A673 (cell line): Measurements from ENCODE around the gene TPRKB.

Source experiments
- EZH2 ChIP-seq: fragments of 200-600 bp; sonication (generic); IDR thresholded peaks from 2 replicates; pipeline ENCODE4 v1.6.1; 2017; ENCODE audit warnings: borderline replicate concordance, low read depth, mild to moderate bottlenecking, mixed read lengths, antibody characterized with exemption, low read length; ENCODE audit not compliant: poor library complexity, severe bottlenecking
- TF ChIP-seq, protein P1 (sequence below): fragments of 300-800, 200-600 bp; sonication (generic); conservative IDR thresholded peaks from 2 replicates; pipeline ENCODE4 v1.5.1; 2017; ENCODE audit warnings: low read depth, mild to moderate bottlenecking, antibody characterized with exemption, low read length, moderate library complexity, mixed read lengths

DNA sequence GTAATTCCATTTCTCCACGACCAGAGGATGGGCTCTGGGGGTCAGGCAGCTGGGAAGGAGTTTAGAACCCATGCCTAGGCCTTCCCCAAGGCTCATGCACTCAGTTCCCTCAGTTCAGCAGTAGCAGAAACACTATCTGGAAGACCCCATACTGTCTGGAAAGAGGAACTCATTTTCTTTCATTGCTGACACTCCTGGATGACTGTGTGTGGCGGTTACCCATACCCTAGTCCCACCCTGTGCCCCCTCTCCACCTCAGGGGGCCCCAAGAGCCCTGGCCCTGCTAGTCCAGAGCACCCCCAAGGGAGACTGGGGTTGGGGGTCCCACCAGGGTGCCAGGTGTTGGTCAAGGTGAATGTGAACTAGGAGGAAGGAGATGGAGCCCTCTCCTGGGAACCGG, 29.5 kb downstream of the TPRKB start:
- TF ChIP-seq, protein P1, sequence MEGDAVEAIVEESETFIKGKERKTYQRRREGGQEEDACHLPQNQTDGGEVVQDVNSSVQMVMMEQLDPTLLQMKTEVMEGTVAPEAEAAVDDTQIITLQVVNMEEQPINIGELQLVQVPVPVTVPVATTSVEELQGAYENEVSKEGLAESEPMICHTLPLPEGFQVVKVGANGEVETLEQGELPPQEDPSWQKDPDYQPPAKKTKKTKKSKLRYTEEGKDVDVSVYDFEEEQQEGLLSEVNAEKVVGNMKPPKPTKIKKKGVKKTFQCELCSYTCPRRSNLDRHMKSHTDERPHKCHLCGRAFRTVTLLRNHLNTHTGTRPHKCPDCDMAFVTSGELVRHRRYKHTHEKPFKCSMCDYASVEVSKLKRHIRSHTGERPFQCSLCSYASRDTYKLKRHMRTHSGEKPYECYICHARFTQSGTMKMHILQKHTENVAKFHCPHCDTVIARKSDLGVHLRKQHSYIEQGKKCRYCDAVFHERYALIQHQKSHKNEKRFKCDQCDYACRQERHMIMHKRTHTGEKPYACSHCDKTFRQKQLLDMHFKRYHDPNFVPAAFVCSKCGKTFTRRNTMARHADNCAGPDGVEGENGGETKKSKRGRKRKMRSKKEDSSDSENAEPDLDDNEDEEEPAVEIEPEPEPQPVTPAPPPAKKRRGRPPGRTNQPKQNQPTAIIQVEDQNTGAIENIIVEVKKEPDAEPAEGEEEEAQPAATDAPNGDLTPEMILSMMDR, result no peak
- TF ChIP-seq EZH2, result no peak
